Measurements from ENCODE around the gene FUT7. TPM values are rescaled to one million over a fixed set of nuclear protein-coding genes. Genes with fewer than 3 reads are reported as not detected.

The FUT7 gene
- total and polyA plus RNA-seq, 2 of the 13 experiments (the other 11 are each of a cell fraction or from before 2014, with no cell fraction given): 0.05 TPM; not detected in 1

- H3K36me3 ChIP-seq (replicated peaks in 1 of 2; ENCODE audit: control insufficient read depth in 1 of 2, insufficient read depth in 2 of 2, low read length in 2 of 2): no peaks in the 10 kb centered on the region
- no peaks in the 10 kb centered on the region for H3K9me3 ChIP-seq (ENCODE audit: low read length)
- 23% methylated on average over 6 of the region's 18 CpGs for WGBS (ENCODE audit: low lambda C conversion rate)
- no peaks in the 10 kb centered on the region for H3K79me2 ChIP-seq (ENCODE audit: insufficient read depth, low read length)
- no peak within 1 kb of the TSS for H3K9ac ChIP-seq (ENCODE audit: insufficient read depth, low read depth, low read length)
- DNase-seq (ENCODE audit: low spot score): no peak
- ChIA-PET CTCF (ENCODE audit: low intra/inter-chr PET ratio, low total read pairs) (no interaction called here), POLR2A (no interaction called here)
- no peak for FAIRE-seq
- no peak within 1 kb of the TSS for H3K4me3 ChIP-seq (replicated peaks in 1 of 3; ENCODE audit: insufficient read depth in 1 of 3, low read depth in 2 of 3, low read length in 3 of 3)
- no TSS peak for BruUV-seq (replicated peaks)
- no peak within 1 kb of the TSS for H2AFZ ChIP-seq (ENCODE audit: low read length)
- H3K4me2 ChIP-seq (ENCODE audit: low read depth, low read length): peak within 1 kb of the TSS; percentile 29; the same call in 1 of the 2 replicates
- TF ChIP-seq CTCF (CRISPR knock-in tag; IDR thresholded peaks at IDR 0.05) (0 out of 2 replicates have a peak, but pooled peaks have one; percentile 3), CENPT (CRISPR knock-in tag; IDR thresholded peaks at IDR 0.05; ENCODE audit: low read depth) (no peak)
- peaks cover 39% of the 10 kb centered on the region for H3K4me1 ChIP-seq (ENCODE audit: insufficient read depth, low read length)
- peaks cover 1 to 48% of the 10 kb centered on the region in 2 experiments; a peak in 4 of 5 replicates for H3K27me3 ChIP-seq (ENCODE audit: control insufficient read depth in 1 of 2, insufficient read depth in 2 of 2, low read length in 2 of 2)
- H4K20me1 ChIP-seq (ENCODE audit: insufficient read depth, low read length): no peaks in the 10 kb centered on the region
- in situ Hi-C loops (cut with HindIII; ENCODE audit: extremely low pct_ligation_motif_present, low pct_unique_long_range_greater_than_20kb): no loop called here
- intact Hi-C loops (cut with micrococcal nuclease; ENCODE audit: unreplicated experiment): no loop called here
- H3K27ac ChIP-seq (ENCODE audit: extremely low read length, insufficient read depth, low read length): no peak within 1 kb of the TSS
- no peak for ATAC-seq
Observed at GRCh38 chr9:136982232-136983051, 49.4 kb downstream of the FUT7 start, which contains the start of gene LCNL1. TSS of gene LCNL1 (plus strand) at chr9:136982993. CDS start at chr9:136983587, 594 bp downstream.

- POLR2A ChIA-PET: no interaction called here
- 7% methylated on average over 10 of the region's 17 CpGs for WGBS (ENCODE audit: low lambda C conversion rate)
- in situ Hi-C loops (cut with HindIII; ENCODE audit: extremely low pct_ligation_motif_present, low pct_unique_long_range_greater_than_20kb) (no loop called here), intact Hi-C loops (cut with micrococcal nuclease; ENCODE audit: unreplicated experiment) (no loop called here)
- CTCF ChIA-PET (ENCODE audit: low intra/inter-chr PET ratio, low total read pairs): no interaction called here
- peaks cover 2 to 51% of the 10 kb centered on the region in 2 experiments; a peak in 4 of 5 replicates for H3K27me3 ChIP-seq (ENCODE audit: control insufficient read depth in 1 of 2, insufficient read depth in 2 of 2, low read length in 2 of 2)
- no peaks in the 10 kb centered on the region for H4K20me1 ChIP-seq (ENCODE audit: insufficient read depth, low read length)
- H3K4me3 ChIP-seq (replicated peaks in 1 of 3; ENCODE audit: insufficient read depth in 1 of 3, low read depth in 2 of 3, low read length in 3 of 3): no peak overlapping the region; a peak in 1 of 6 replicates
- no peaks in the 10 kb centered on the region for H3K79me2 ChIP-seq (ENCODE audit: insufficient read depth, low read length)
- no peak overlapping the region for H3K9ac ChIP-seq (ENCODE audit: insufficient read depth, low read depth, low read length)
- H3K36me3 ChIP-seq (replicated peaks in 1 of 2; ENCODE audit: control insufficient read depth in 1 of 2, insufficient read depth in 2 of 2, low read length in 2 of 2): no peaks in the 10 kb centered on the region
- H3K27ac ChIP-seq (ENCODE audit: extremely low read length, insufficient read depth, low read length): no peak overlapping the region
- peak overlapping the region; percentile 29; the same call in 1 of the 2 replicates for H3K4me2 ChIP-seq (ENCODE audit: low read depth, low read length)
- no peaks in the 10 kb centered on the region for H3K9me3 ChIP-seq (ENCODE audit: low read length)
- no peak overlapping the region for H2AFZ ChIP-seq (ENCODE audit: low read length)
- H3K4me1 ChIP-seq (ENCODE audit: insufficient read depth, low read length): peaks cover 39% of the 10 kb centered on the region
- FAIRE-seq (no peak), ATAC-seq (peak; percentile 9; the same call in 1 of the 3 replicates), DNase-seq (ENCODE audit: low spot score) (peak; percentile 58)
- no TSS peak for BruUV-seq (replicated peaks)
- TF ChIP-seq ETV5 (CRISPR knock-in tag; IDR thresholded peaks at IDR 0.05; ENCODE audit: borderline replicate concordance) (peak; percentile 41; the same call in 1 of the 2 replicates), ZNF777 (CRISPR knock-in tag; IDR thresholded peaks at IDR 0.05) (peak; percentile 53; the same call in 1 of the 2 replicates), SP1 (IDR thresholded peaks at IDR 0.05) (no peak), SP1 (CRISPR knock-in tag; IDR thresholded peaks at IDR 0.05) (no peak)
Observed at GRCh38 chr9:136981588-136982231, 50.2 kb downstream of the FUT7 start.
